HG03039 (cell line): ENCODE measurements around the gene FAM181A.

Experiments
- ATAC-seq: cut with Tn5 transposase; IDR thresholded peaks from one replicate; pipeline ENCODE4 v1.9.1; 2021; ENCODE audit warnings: mild to moderate bottlenecking, moderate library complexity; ENCODE audit not compliant: unreplicated experiment

The FAM181A gene

DNA sequence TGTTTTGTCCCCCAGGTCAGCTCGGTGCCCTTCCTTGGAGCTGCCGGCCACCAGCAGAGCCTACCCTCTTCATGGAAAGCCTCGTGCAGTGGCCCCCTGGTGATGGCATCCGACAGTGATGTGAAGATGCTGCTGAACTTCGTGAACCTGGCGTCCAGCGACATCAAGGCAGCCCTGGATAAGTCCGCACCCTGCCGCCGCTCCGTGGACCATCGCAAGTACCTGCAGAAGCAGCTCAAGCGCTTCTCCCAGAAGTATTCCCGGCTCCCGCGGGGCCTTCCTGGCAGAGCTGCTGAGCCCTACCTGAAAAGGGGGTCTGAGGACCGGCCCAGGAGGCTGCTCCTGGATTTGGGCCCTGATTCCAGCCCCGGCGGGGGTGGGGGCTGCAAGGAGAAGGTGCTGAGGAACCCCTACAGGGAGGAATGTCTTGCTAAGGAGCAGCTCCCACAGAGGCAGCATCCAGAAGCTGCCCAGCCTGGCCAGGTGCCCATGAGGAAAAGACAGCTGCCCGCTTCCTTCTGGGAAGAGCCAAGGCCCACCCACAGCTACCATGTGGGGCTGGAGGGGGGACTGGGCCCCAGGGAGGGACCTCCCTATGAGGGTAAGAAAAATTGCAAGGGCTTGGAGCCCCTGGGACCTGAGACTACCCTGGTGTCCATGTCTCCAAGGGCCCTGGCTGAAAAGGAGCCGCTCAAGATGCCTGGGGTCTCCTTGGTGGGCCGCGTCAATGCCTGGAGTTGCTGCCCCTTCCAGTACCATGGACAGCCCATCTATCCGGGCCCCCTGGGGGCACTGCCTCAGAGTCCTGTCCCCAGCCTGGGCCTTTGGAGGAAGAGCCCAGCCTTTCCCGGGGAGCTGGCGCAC lies 1.3 kb downstream of the FAM181A start:
- no peak for ATAC-seq

DNA sequence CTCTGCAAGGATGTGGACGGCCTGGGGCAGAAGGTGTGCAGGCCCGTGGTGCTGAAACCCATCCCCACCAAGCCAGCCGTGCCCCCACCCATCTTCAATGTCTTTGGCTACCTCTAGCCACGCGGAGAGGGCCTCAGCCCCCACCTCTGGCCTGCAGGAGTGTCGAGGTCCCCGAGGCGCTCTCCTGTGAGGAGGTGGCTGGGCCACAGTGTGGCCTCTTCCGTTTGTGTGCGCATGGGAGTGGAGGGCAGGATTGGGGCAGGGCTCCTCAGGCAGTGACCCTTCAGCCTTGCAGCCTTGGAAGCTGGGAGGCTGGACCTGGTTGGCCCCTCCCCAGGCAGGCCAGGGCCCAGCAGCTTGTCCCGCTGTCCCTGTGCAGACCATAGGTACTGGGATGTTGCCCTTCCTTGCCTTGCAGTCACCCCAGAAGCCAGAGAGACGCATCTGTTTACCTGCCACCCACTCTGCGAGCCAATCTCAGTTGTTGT lies 1.9 kb downstream of the FAM181A start:
- ATAC-seq, result no peak

GRCh38 chr14:93929657-93930056 lies 2.5 kb downstream of the FAM181A start:
- ATAC-seq, result no peak

- no peak for ATAC-seq
Observed at GRCh38 chr14:93930296-93930988, 3.3 kb downstream of the FAM181A start.

- no peak for ATAC-seq
Observed at GRCh38 chr14:93930989-93931307, 3.8 kb downstream of the FAM181A start.

- ATAC-seq, result no peak
Observed at GRCh38 chr14:93932642-93933041, 5.5 kb downstream of the FAM181A start.

DNA sequence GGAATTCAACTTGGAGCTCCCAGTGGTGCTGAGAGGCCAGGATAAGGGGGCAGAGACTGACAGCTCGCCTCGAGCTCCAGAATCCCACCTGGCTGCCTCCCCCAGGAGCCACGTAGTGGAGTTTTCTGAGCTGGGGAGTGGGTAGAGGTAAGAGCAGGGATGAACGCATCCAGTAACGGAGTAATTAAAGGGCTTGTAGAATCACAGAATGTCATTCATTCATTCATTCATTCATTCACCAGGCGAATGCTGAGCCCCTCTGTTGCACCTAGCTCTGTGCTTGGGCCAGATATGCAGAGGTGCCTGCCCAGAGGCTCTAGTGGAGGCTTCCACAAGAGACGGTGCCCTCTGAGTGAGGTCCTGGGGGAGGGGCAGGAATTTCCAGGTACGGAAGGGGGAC lies 8.1 kb downstream of the FAM181A start:
- ATAC-seq, result no peak

DNA sequence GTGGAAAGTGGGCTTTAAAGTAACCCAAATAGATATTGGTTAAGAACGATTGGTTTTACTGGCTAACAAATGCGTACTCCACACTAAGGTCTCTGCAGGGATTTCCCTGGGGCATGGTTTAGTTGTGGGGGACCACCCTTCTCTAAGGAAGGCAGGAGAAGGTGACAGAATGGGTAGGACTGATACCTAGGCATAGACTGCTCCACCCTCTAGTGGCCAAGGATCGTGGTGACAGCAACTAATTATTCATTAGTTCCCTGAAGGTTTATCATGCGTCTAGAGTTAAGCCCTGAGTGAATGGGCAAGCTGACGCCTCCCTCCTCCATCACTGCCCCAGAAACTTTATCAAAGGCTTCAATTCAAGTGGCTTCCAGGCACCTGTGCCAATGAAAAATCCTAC lies 9.1 kb downstream of the FAM181A start:
- ATAC-seq, result no peak

DNA sequence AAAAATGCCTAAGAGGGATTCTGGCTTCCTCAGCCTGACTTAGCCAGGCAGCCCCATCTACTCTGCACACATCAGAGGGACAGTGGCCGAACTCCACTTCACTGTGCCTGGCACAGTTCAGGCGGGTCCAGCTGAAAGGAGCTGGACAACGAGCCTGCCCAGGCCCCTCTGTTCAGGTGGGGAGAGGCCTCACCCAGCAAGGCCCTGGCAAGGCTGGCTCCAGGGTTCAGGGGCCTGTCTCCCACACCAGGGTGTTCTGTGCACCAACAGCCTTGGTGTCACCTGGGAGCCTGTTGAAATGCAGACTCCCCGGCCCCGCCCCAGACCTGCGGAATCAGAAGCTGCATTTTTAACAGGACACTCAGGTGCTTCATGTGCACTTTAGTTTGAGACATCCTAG lies 9.8 kb downstream of the FAM181A start:
- ATAC-seq, result no peak

- ATAC-seq, result no peak
Observed at GRCh38 chr14:93937519-93937918, 10.4 kb downstream of the FAM181A start.

DNA sequence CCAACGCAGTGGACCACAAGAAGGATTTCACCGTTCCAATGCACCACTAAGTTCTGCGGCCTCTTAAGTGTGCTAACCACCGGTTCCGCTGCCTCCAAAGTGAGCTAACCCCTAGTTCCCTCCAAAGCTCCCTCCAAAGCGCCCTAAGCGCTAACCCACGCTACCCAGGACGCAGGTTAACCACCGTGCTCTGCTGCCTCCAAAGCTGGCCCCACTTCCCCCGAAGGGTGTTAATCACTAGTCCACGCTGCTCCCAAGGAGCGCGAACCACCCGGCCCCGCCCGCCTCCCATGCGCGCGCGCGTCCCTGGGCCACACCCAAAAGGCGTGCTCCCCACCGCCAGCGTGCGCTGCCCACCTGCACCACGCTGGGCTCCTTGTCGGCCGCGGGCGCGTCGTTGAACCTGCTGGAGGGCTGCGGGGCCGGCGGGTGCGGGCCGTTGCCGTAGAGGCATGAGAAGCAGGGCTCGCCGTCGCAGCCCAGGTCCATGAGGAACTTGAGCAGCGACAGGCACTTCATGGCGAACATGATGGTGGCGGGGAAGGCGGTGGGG lies 11.7 kb downstream of the FAM181A start:
- ATAC-seq, result no peak

DNA sequence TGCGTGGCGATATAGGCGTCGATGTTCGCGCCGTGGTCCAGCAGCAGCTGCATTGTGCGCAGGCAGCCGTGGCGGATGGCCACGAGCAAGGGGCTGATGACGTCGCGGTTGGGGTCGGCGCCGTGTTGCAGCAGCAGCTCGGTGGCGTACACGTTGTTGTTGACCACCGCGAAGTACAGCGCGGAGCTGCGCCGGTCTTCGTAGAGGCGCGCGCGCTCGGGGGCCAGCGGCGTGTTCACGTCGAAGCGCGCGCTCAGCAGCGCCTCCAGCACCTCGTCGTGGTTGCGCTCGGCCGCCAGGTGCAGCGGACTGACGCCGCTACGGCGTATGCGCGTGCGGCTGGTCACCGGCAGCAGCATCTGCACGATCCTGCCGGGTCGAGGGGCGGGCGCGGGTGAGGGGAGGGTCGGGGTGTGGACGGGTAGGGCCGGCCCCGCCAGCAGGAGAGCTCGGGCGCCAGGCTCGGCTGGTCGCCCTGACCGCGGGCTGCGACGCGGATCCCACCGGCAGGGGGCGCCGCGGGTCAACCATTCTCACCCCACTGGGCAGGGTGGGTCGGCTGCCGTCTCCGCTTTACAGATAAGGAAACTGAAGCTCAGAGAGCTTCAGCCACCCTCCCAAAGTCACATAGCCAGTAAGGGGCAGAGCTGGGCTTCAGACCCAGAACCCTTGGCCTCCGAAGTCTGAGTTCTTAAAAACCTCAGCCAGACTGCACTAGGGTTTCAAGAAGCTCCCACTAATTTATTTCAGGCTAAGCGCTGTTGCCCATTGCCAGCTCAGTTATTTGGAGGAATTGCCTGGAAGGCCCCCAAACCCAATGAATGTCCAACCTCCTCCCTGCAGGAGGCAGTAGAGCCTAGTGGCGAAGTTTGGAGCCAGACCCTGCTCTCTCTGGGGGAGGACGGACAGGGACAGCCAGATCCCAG lies 12.4 kb downstream of the FAM181A start:
- ATAC-seq, result peak; percentile 85

GRCh38 chr14:93940437-93940836 lies 13.3 kb downstream of the FAM181A start:
- ATAC-seq, result no peak

DNA sequence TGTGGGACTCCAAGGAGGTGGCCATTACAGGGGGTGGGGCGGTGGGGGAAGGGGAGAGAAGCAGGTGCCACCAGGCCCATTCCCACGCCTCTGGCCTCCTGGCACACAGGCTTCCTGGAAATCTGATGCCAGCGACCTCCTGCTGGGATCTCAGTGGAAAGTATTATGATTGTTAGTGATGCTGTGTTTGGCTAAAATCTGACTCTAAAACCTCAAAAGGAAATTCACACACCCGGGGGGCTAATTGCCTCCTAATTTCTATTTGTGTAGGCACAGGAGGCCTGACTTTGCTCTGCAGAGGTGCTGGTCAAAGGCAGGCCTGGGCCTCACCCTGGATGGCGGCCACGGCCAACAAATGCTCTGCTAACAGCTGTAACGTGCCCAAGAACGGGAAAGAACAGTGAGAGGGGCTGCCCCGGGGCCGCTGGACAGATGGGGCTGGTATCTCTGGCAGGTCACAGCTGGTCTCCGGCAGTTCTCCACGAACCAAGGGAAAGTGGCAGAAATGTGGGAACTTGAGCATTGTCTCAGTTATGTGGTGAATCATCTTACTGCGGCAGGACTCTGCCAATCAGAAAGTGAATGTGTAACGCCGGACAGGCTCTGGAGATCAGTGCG lies 14.3 kb downstream of the FAM181A start:
- no peak for ATAC-seq

GRCh38 chr14:93943052-93943451 lies 15.9 kb downstream of the FAM181A start:
- ATAC-seq, result no peak

- ATAC-seq, result no peak
Observed at GRCh38 chr14:93943930-93944329, 16.8 kb downstream of the FAM181A start.

DNA sequence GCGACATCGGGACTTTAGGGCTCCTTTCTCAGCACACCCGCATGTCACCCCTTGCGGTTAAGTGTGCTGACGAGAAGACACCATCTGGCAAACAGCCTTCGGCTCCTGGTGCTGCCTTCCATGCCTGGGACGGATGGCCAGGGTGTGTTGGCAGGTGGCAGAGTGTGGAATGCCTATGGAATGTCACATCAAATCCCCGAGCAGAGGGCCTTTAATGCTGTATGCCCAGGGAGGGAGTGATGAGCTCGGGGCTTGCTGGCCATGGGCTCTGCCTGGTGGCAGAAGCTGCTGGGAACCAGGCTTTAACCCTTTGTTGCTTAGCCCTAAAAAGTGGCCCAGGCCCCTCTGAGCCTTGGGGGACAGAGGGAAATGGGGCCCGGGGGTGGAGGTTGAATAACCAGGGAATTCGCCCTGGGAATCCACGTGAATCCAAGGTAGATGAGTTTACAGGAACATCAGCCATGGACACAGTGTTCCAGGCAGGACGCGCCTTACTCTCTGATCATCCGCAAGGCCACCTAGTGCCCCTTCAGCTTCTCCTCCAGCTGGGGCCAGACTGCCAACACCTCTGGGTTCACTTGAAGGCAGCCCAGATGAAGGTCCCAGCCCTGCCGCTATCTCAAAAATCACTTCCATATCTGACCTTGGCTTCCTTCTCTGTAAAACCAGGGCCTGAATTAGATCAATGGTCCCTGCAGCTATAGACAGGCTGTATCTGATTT lies 17.4 kb downstream of the FAM181A start:
- ATAC-seq, result no peak

DNA sequence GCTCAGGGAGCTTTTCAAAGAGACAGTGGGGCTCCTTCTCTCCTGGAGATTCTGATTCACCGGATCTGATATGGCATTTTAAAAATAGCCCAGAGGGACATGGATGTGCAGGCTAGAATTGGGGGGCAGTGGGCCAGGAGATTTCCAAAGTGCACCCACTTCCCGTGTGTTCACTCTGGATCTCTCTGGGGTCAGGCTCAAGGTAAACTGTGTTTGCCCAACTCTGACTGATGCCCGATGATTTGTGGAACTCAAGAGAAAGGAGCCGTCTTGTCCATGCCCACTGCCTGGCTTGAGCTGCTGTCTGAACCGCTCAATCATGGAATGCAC lies 17.9 kb downstream of the FAM181A start:
- ATAC-seq, result no peak

GRCh38 chr14:93946104-93946503 lies 19.0 kb downstream of the FAM181A start:
- ATAC-seq, result no peak

- no peak for ATAC-seq
Observed at GRCh38 chr14:93946541-93947090, 19.5 kb downstream of the FAM181A start.
